Neural cell (in vitro differentiated cells): Measurements from ENCODE around the gene PCBP4. TPM values are rescaled to one million over a fixed set of nuclear protein-coding genes. Genes with fewer than 3 reads are reported as not detected.

Experiments used
- H2AFZ ChIP-seq: fragments of 200-600, 300-800 bp; sonication (generic), shearing (Covaris generic); 2 replicates; pipeline ENCODE4 v1.6.0; 2014; ENCODE audit warnings: low read depth, mild to moderate bottlenecking, antibody characterized with exemption, low read length, moderate library complexity
- H3F3A ChIP-seq: fragments of 200-600 bp; shearing (Covaris generic); 2 replicates; pipeline ENCODE4 v1.6.1; 2016; ENCODE audit warnings: mild to moderate bottlenecking, moderate library complexity, mixed read lengths, antibody characterized with exemption, low read length; ENCODE audit not compliant: insufficient read depth, poor library complexity, severe bottlenecking
- H3K27ac ChIP-seq: fragments of 200-600, 300-800 bp; sonication (generic), shearing (Covaris generic); 2 replicates; pipeline ENCODE4 v1.5.1; 2014; ENCODE audit warnings: mild to moderate bottlenecking, low read length, moderate library complexity
- H3K27me3 ChIP-seq: fragments of 300-800, 200-600 bp; sonication (generic), shearing (Covaris generic); 2 replicates; pipeline ENCODE4 v1.6.0; 2014; ENCODE audit warnings: mild to moderate bottlenecking, low read depth, low read length, moderate library complexity; ENCODE audit not compliant: insufficient read depth
- H3K36me3 ChIP-seq: fragments of 300-800, 200-600 bp; sonication (generic), shearing (Covaris generic); 2 replicates; pipeline ENCODE4 v1.5.1; 2014; ENCODE audit warnings: mild to moderate bottlenecking, antibody characterized with exemption, low read length, moderate library complexity; ENCODE audit not compliant: insufficient read depth
- H3K4me2 ChIP-seq: fragments of 300-800, 200-600 bp; sonication (generic), shearing (Covaris generic); 2 replicates; pipeline ENCODE4 v1.6.0; 2014; ENCODE audit warnings: mild to moderate bottlenecking, low read length
- H3K4me3 ChIP-seq: fragments of 300-800, 200-600 bp; sonication (generic), shearing (Covaris generic); 2 replicates; pipeline ENCODE4 v1.5.1; 2014; ENCODE audit warnings: mild to moderate bottlenecking, low read length, moderate library complexity
- H3K79me2 ChIP-seq: fragments of 200-600 bp; shearing (Covaris generic); replicated peaks from 2 replicates; pipeline ENCODE4 v1.6.0; 2014; ENCODE audit warnings: mild to moderate bottlenecking, low read length, moderate library complexity; ENCODE audit not compliant: insufficient read depth
- H3K9ac ChIP-seq: fragments of 300-800, 200-600 bp; sonication (generic), shearing (Covaris generic); 2 replicates; pipeline ENCODE4 v1.6.1; 2016; ENCODE audit warnings: mild to moderate bottlenecking, low read length, mixed read lengths
- H3K9me2 ChIP-seq: fragments of 200-600 bp; shearing (Covaris generic); 2 replicates; pipeline ENCODE4 v1.6.1; 2016; ENCODE audit warnings: mild to moderate bottlenecking, low read length, mixed read lengths; ENCODE audit not compliant: insufficient read depth
- H3K9me3 ChIP-seq: fragments of 200-600, 300-800 bp; sonication (generic), shearing (Covaris generic); 2 replicates; pipeline ENCODE4 v1.6.1; 2016; ENCODE audit warnings: mild to moderate bottlenecking, mixed run types, low read length, moderate library complexity, mixed read lengths
- H4K20me1 ChIP-seq: fragments of 200-600 bp; shearing (Covaris generic); 2 replicates; pipeline ENCODE4 v1.6.1; 2016; ENCODE audit warnings: mild to moderate bottlenecking, mixed run types; ENCODE audit not compliant: insufficient read depth
- EP300 ChIP-seq: fragments of 450-650 bp; conservative IDR thresholded peaks from 2 replicates; pipeline ENCODE4 v1.6.1; 2014; ENCODE audit warnings: antibody characterized with exemption, mild to moderate bottlenecking, moderate library complexity; ENCODE audit not compliant: poor library complexity, severe bottlenecking
- EZH2 ChIP-seq: fragments of 200-600, 300-800 bp; shearing (Covaris generic), sonication (generic); IDR thresholded peaks from 2 replicates; pipeline ENCODE4 v1.6.1; 2014; ENCODE audit warnings: antibody characterized with exemption, low read length, borderline replicate concordance, mild to moderate bottlenecking; ENCODE audit not compliant: insufficient read depth, poor library complexity, severe bottlenecking
- MXI1 ChIP-seq: fragments of 450-650 bp; conservative IDR thresholded peaks from 2 replicates; pipeline ENCODE4 v1.6.1; 2014; ENCODE audit warnings: antibody characterized with exemption, mild to moderate bottlenecking; ENCODE audit not compliant: poor library complexity, severe bottlenecking
- POLR2AphosphoS5 ChIP-seq: IDR thresholded peaks from 2 replicates; pipeline ENCODE4 v1.6.1; 2012
- RAD21 ChIP-seq: fragments of 450-650 bp; conservative IDR thresholded peaks from 2 replicates; pipeline ENCODE4 v1.6.1; 2014; ENCODE audit warnings: antibody characterized with exemption, mild to moderate bottlenecking, moderate library complexity
- SMC3 ChIP-seq: fragments of 450-650 bp; conservative IDR thresholded peaks from 2 replicates; pipeline ENCODE4 v1.6.1; 2014; ENCODE audit warnings: antibody characterized with exemption, mild to moderate bottlenecking, moderate library complexity; ENCODE audit not compliant: poor library complexity
- TAF1 ChIP-seq: IDR thresholded peaks from 2 replicates; pipeline ENCODE4 v1.6.1; 2012; ENCODE audit warnings: low read depth
- polyA plus RNA-seq: library from polyadenylated mRNA; depleted of rRNA; stranded (reverse); fragments of >200 nt; gene quantifications from 2 replicates; pipeline ENCODE4 v1.2.3, GENCODE V29; 2014
- TF ChIP-seq, protein P1 (sequence below): IDR thresholded peaks from 2 replicates; pipeline ENCODE4 v1.6.1; 2012; ENCODE audit warnings: borderline replicate concordance
- TF ChIP-seq, protein P2 (sequence below): fragments of 450-650 bp; IDR thresholded peaks from 2 replicates; pipeline ENCODE4 v1.5.1; 2014; ENCODE audit warnings: antibody characterized with exemption, mild to moderate bottlenecking, moderate library complexity; ENCODE audit not compliant: poor library complexity, severe bottlenecking

PCBP4 gene
- polyA plus RNA-seq, 1 donor from 2014 or later = 251 TPM

DNA sequence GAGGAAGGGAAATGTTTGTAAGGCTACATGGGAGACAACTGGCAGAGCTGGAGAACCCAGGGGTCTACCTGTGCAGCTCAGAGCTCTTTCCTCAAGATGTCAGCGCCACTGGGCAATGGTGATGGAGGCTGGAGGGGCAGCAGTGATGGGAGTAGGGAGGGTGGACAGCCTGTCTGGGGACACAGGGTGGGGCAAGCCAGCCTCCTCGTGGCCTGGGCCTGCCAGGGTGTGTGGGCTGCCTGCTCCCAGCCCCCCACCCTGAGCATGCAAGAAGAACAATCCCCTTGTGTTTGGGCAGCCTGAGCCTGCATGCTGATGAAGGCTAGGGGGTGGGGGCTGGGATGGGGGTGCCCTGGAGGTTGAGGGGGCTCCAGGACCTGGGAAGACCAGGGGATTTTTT is 1.2 kb downstream of the PCBP4 start:
- H3K4me2 ChIP-seq = peak overlapping the region; percentile 94
- no peaks in the 10 kb centered on the region for H3K27me3 ChIP-seq
- peaks cover 31% of the 10 kb centered on the region for H3K79me2 ChIP-seq
- no peaks in the 10 kb centered on the region for H3K9me2 ChIP-seq
- no peaks in the 10 kb centered on the region for H3K36me3 ChIP-seq
- H3K27ac ChIP-seq = peak overlapping the region; percentile 67
- no peaks in the 10 kb centered on the region for H4K20me1 ChIP-seq
- no peaks in the 10 kb centered on the region for H3K9me3 ChIP-seq
- H3F3A ChIP-seq = no peaks in the 10 kb centered on the region
- H2AFZ ChIP-seq = no peak overlapping the region
- H3K9ac ChIP-seq = peak overlapping the region; percentile 87
- no peak for TF ChIP-seq RAD21
- TF ChIP-seq EP300 = no peak
- TF ChIP-seq EZH2 = no peak
- no peak for TF ChIP-seq MXI1
- TF ChIP-seq, protein P1, sequence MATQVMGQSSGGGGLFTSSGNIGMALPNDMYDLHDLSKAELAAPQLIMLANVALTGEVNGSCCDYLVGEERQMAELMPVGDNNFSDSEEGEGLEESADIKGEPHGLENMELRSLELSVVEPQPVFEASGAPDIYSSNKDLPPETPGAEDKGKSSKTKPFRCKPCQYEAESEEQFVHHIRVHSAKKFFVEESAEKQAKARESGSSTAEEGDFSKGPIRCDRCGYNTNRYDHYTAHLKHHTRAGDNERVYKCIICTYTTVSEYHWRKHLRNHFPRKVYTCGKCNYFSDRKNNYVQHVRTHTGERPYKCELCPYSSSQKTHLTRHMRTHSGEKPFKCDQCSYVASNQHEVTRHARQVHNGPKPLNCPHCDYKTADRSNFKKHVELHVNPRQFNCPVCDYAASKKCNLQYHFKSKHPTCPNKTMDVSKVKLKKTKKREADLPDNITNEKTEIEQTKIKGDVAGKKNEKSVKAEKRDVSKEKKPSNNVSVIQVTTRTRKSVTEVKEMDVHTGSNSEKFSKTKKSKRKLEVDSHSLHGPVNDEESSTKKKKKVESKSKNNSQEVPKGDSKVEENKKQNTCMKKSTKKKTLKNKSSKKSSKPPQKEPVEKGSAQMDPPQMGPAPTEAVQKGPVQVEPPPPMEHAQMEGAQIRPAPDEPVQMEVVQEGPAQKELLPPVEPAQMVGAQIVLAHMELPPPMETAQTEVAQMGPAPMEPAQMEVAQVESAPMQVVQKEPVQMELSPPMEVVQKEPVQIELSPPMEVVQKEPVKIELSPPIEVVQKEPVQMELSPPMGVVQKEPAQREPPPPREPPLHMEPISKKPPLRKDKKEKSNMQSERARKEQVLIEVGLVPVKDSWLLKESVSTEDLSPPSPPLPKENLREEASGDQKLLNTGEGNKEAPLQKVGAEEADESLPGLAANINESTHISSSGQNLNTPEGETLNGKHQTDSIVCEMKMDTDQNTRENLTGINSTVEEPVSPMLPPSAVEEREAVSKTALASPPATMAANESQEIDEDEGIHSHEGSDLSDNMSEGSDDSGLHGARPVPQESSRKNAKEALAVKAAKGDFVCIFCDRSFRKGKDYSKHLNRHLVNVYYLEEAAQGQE = no peak
- TF ChIP-seq TAF1 = no peak
- no peak for TF ChIP-seq POLR2AphosphoS5
- TF ChIP-seq, protein P2, sequence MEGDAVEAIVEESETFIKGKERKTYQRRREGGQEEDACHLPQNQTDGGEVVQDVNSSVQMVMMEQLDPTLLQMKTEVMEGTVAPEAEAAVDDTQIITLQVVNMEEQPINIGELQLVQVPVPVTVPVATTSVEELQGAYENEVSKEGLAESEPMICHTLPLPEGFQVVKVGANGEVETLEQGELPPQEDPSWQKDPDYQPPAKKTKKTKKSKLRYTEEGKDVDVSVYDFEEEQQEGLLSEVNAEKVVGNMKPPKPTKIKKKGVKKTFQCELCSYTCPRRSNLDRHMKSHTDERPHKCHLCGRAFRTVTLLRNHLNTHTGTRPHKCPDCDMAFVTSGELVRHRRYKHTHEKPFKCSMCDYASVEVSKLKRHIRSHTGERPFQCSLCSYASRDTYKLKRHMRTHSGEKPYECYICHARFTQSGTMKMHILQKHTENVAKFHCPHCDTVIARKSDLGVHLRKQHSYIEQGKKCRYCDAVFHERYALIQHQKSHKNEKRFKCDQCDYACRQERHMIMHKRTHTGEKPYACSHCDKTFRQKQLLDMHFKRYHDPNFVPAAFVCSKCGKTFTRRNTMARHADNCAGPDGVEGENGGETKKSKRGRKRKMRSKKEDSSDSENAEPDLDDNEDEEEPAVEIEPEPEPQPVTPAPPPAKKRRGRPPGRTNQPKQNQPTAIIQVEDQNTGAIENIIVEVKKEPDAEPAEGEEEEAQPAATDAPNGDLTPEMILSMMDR = no peak
- no peak for TF ChIP-seq SMC3
- H3K4me3 ChIP-seq = peak overlapping the region; percentile 74

DNA sequence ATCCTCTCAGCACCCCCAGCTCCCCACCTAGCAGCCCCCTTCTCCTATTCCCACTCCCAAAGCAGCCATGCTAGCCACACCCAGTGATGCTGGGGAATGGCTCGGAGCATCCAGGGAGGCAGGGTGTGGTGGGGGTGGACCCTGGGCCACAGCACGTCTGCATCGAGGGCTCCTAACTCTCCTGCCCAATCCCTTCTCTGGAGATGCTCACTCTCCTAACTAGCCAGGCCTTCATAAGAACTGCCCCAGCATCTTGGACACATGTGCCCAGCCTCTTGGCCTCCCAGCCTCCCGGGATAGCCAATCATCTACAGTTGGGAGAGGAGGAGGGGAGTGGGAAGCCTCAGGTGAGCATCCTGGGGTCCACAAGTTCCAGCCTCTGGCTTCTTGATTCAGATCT is 2.7 kb downstream of the PCBP4 start:
- H3K36me3 ChIP-seq = no peaks in the 10 kb centered on the region
- TF ChIP-seq SMC3 = no peak
- TF ChIP-seq, protein P1 = no peak
- TF ChIP-seq MXI1 = no peak
- TF ChIP-seq POLR2AphosphoS5 = no peak
- TF ChIP-seq TAF1 = no peak
- TF ChIP-seq, protein P2 = no peak
- no peak for TF ChIP-seq EP300
- TF ChIP-seq RAD21 = no peak
- no peak for TF ChIP-seq EZH2
- H3K79me2 ChIP-seq = peaks cover 31% of the 10 kb centered on the region
- no peaks in the 10 kb centered on the region for H3F3A ChIP-seq
- peak overlapping the region; percentile 74 for H3K4me3 ChIP-seq
- H4K20me1 ChIP-seq = no peaks in the 10 kb centered on the region
- no peak overlapping the region for H3K4me2 ChIP-seq
- no peak overlapping the region for H2AFZ ChIP-seq
- H3K27ac ChIP-seq = no peak overlapping the region
- no peak overlapping the region for H3K9ac ChIP-seq
- H3K9me2 ChIP-seq = no peaks in the 10 kb centered on the region
- H3K27me3 ChIP-seq = no peaks in the 10 kb centered on the region
- H3K9me3 ChIP-seq = no peaks in the 10 kb centered on the region
